Measurements from ENCODE around the gene ONECUT2. TPM values are rescaled to one million over a fixed set of nuclear protein-coding genes. Genes with fewer than 3 reads are reported as not detected.

ONECUT2 gene
- total RNA-seq, 1 donor from 2014 or later: 0.05 TPM

DNA sequence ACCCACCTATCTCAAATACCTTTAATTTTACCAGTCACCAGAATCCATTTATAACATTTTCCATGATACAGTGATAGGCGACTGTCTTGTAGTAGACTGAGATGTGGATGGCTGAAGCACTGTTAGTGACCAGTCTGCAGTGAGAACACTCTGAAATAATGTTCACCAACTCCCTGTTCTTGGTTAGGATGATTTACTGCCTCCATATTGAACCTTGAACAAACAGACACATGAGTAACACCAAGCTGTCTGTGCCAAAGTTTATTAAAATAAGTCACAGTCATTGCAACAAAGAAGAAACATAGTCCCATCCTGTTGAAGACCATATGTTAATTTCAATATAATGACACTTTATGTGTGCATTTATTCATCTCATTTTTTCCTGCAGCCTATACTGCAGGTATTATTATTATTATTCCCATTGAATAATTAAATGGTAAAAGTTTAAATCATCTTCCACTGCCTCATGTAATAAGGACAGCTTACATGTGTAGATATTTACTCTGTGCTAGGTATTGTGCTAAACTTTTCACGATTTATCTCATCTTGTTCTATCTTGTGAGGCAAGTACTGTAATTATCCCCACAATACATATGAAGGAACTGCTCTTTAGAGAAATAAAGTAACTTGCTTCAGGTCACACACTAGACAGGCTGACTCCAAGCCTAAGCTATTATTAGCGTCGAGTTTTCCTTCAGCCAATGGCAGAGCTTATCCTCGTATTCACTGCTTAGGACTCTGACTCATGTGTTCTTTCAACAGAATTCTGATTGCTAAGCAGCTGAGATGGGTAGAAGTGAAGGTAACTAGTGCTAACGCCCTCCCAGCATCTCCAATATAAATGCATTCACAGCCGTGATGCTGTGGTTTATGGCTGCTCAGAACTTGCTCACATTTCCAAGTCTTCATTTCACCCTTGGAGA, 62.5 kb downstream of the ONECUT2 start:
- Mint-ChIP-seq H3K36me3 (ENCODE audit: unreplicated experiment) (no peaks in the 10 kb centered on the region), H3K4me3 (ENCODE audit: unreplicated experiment) (no peak overlapping the region), H3K27ac (ENCODE audit: unreplicated experiment) (no peak overlapping the region), H3K27me3 (ENCODE audit: unreplicated experiment) (no peaks in the 10 kb centered on the region), H3K4me1 (ENCODE audit: unreplicated experiment) (no peaks in the 10 kb centered on the region), H3K9me3 (ENCODE audit: unreplicated experiment) (no peaks in the 10 kb centered on the region)
- no peak for DNase-seq (ENCODE audit: extremely low spot score, unreplicated experiment)
- TF ChIP-seq, protein P1, sequence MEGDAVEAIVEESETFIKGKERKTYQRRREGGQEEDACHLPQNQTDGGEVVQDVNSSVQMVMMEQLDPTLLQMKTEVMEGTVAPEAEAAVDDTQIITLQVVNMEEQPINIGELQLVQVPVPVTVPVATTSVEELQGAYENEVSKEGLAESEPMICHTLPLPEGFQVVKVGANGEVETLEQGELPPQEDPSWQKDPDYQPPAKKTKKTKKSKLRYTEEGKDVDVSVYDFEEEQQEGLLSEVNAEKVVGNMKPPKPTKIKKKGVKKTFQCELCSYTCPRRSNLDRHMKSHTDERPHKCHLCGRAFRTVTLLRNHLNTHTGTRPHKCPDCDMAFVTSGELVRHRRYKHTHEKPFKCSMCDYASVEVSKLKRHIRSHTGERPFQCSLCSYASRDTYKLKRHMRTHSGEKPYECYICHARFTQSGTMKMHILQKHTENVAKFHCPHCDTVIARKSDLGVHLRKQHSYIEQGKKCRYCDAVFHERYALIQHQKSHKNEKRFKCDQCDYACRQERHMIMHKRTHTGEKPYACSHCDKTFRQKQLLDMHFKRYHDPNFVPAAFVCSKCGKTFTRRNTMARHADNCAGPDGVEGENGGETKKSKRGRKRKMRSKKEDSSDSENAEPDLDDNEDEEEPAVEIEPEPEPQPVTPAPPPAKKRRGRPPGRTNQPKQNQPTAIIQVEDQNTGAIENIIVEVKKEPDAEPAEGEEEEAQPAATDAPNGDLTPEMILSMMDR (IDR thresholded peaks at IDR 0.05): no peak

DNA sequence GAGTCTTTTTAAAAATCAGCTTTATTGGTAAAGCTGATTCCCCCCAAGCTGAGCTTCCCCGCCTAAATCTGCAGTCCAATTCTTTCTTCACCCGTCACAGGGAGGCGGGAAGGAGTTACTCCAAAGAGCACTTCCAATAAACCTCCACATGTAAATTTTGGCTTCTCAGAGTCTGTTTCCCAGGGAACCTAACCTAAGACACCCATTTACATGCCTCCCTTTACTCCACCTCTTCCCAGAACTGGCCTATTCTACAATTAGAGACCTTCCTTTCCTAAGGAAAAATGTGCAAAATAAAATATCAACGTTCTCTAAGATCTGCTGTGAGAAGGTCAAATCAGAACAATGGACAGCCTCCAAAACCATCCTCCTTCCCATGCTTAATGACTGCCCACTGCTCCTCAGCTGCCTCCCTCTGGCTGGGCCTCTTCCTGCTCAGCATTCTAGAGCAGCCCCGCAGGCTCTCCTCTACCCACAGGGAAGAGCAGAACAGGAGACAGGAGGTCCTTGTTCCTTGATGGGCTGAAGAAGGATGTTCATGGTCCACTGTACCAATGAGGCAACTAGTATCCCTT, 63.6 kb downstream of the ONECUT2 start:
- Mint-ChIP-seq H3K4me1 (ENCODE audit: unreplicated experiment) (no peaks in the 10 kb centered on the region), H3K4me3 (ENCODE audit: unreplicated experiment) (no peak overlapping the region), H3K9me3 (ENCODE audit: unreplicated experiment) (no peaks in the 10 kb centered on the region), H3K27me3 (ENCODE audit: unreplicated experiment) (no peaks in the 10 kb centered on the region), H3K27ac (ENCODE audit: unreplicated experiment) (no peak overlapping the region), H3K36me3 (ENCODE audit: unreplicated experiment) (no peaks in the 10 kb centered on the region)
- TF ChIP-seq, protein P1 (IDR thresholded peaks at IDR 0.05): no peak
- no peak for DNase-seq (ENCODE audit: extremely low spot score, unreplicated experiment)

DNA sequence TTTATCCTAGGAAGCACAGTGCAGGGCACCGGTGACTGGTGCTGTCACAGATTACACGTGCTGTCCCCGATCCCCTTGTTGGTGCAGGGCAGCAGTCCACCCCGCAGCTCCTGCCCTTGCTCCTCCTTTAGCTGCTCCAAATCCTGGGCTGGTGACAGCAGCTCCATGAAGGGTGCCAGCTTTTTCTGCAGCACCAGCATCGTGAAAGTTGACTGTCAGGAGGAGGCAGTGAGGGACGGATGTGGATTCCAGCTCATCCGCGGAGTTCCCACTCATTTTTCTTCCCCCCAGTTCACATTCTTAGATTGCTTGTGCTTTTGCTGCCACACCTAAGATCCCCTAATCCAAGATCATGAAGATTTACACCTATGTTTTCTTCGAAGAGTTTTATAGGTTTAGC, 67.5 kb downstream of the ONECUT2 start:
- H3K27me3 Mint-ChIP-seq (ENCODE audit: unreplicated experiment): peaks cover 11% of the 10 kb centered on the region
- no peak for DNase-seq (ENCODE audit: extremely low spot score, unreplicated experiment)
- H3K9me3 Mint-ChIP-seq (ENCODE audit: unreplicated experiment): no peaks in the 10 kb centered on the region
- no peaks in the 10 kb centered on the region for H3K4me1 Mint-ChIP-seq (ENCODE audit: unreplicated experiment)
- H3K36me3 Mint-ChIP-seq (ENCODE audit: unreplicated experiment): no peaks in the 10 kb centered on the region
- TF ChIP-seq, protein P1 (IDR thresholded peaks at IDR 0.05): no peak
- H3K27ac Mint-ChIP-seq (ENCODE audit: unreplicated experiment): no peak overlapping the region
- no peak overlapping the region for H3K4me3 Mint-ChIP-seq (ENCODE audit: unreplicated experiment)

DNA sequence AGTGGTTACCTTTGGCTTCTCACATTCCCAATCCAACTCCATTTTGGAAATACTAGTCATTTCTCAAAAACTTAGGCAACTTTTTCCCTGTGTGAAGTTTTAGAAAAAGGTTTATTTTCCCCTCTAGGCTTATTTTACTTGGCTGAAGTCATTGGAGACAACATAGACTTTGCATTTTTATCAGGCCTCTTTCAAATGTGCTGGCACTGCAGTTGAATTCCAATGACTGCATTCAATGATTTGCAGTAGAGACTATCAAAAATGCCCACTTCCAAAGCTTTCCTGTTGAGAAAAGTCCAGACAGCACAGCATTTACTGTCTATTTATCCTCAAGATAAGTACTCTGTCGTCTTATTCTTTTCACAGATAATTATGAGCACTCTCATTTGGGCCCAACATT, 70.1 kb downstream of the ONECUT2 start:
- no peak for DNase-seq (ENCODE audit: extremely low spot score, unreplicated experiment)
- no peak overlapping the region for H3K4me3 Mint-ChIP-seq (ENCODE audit: unreplicated experiment)
- H3K4me1 Mint-ChIP-seq (ENCODE audit: unreplicated experiment): no peaks in the 10 kb centered on the region
- no peaks in the 10 kb centered on the region for H3K36me3 Mint-ChIP-seq (ENCODE audit: unreplicated experiment)
- H3K27me3 Mint-ChIP-seq (ENCODE audit: unreplicated experiment): peaks cover 26% of the 10 kb centered on the region
- TF ChIP-seq, protein P1 (IDR thresholded peaks at IDR 0.05): no peak
- no peak overlapping the region for H3K27ac Mint-ChIP-seq (ENCODE audit: unreplicated experiment)
- no peaks in the 10 kb centered on the region for H3K9me3 Mint-ChIP-seq (ENCODE audit: unreplicated experiment)

DNA sequence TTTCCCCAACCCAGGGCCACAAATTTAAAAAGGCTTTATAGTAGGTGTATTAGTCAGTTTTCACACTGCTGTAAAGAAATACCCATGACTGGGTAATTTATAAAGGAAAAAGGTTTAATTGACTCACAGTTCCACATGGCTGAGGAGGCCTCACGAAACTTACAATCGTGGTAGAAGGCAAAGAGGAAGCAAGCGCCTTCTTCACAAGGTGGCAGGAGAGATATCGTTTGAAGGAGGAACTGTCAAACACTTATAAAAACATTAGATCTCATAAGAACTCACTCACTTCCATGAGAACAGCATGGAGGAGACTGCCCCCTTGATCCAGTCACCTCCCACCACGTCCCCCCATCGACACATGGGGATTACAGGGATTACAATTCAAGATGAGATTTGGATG, 80.9 kb downstream of the ONECUT2 start:
- peaks cover 26% of the 10 kb centered on the region for H3K27me3 Mint-ChIP-seq (ENCODE audit: unreplicated experiment)
- H3K27ac Mint-ChIP-seq (ENCODE audit: unreplicated experiment): no peak overlapping the region
- no peaks in the 10 kb centered on the region for H3K9me3 Mint-ChIP-seq (ENCODE audit: unreplicated experiment)
- TF ChIP-seq, protein P1 (IDR thresholded peaks at IDR 0.05): no peak
- H3K4me3 Mint-ChIP-seq (ENCODE audit: unreplicated experiment): no peak overlapping the region
- H3K4me1 Mint-ChIP-seq (ENCODE audit: unreplicated experiment): peaks cover 2% of the 10 kb centered on the region
- no peak for DNase-seq (ENCODE audit: extremely low spot score, unreplicated experiment)
- no peaks in the 10 kb centered on the region for H3K36me3 Mint-ChIP-seq (ENCODE audit: unreplicated experiment)

All from osteocyte (in vitro differentiated cells).